SK-N-SH (cell line): ENCODE measurements around the gene EPHB4. TPM values are rescaled to one million over a fixed set of nuclear protein-coding genes. Genes with fewer than 3 reads are reported as not detected.

Source experiments
- CTCF ChIA-PET: fragments of 300-600, 350-600 bp; formaldehyde crosslinking; extraction: SDS; loops from one replicate; lab custom pipeline; 2021; lab: Yijun Ruan, JAX
- POLR2A ChIA-PET: fragments of 350-600 bp; sonication (Branson Sonifier 250); formaldehyde crosslinking; extraction: SDS; loops from one replicate; lab custom pipeline; 2020; ENCODE audit warnings: antibody characterized with exemption, inconsistent platforms; lab: Yijun Ruan, JAX
- DNase-seq: peaks from one replicate; pipeline ENCODE4 v3.0.0; 2012
- H2AFZ ChIP-seq: fragments of 200-600 bp; sonication (generic); 2 replicates; pipeline ENCODE4 v1.8.1; 2016; ENCODE audit warnings: antibody characterized with exemption, mild to moderate bottlenecking, low read depth
- H3F3A ChIP-seq: fragments of 200-600 bp; sonication (generic); replicated peaks from 2 replicates; pipeline ENCODE3; 2016; ENCODE audit warnings: antibody characterized with exemption, mild to moderate bottlenecking; ENCODE audit not compliant: insufficient read depth
- H3K27ac ChIP-seq, 2 experiments: fragments of 200-500 bp in 1 of 2; fragments of 200-600 bp in 1 of 2; sonication (Bioruptor generic) in 1 of 2; sonication (generic), shearing (Covaris generic) in 1 of 2; 2 replicates each; pipeline versions ENCODE4 v1.5.1 to v1.6.1; 2014 to 2016; ENCODE audit warnings: low read depth in 2 of 2, inconsistent platforms in 1 of 2, low read length in 1 of 2, mild to moderate bottlenecking in 1 of 2, mixed read lengths in 1 of 2
- H3K27me3 ChIP-seq: fragments of 200-600 bp; sonication (generic), shearing (Covaris generic); 2 replicates; pipeline ENCODE4 v1.6.1; 2016; ENCODE audit warnings: mixed run types; ENCODE audit not compliant: insufficient read depth
- H3K36me3 ChIP-seq, 2 experiments: fragments of 200-500 bp in 1 of 2; fragments of 200-600 bp in 1 of 2; sonication (Bioruptor generic) in 1 of 2; sonication (generic) in 1 of 2; replicated peaks in 1 of 2; 2 replicates each; pipeline versions ENCODE3 to v1.5.1; 2014 to 2016; ENCODE audit warnings: low read length in 1 of 2, mild to moderate bottlenecking in 1 of 2; ENCODE audit not compliant: insufficient read depth in 2 of 2, control insufficient read depth in 1 of 2
- H3K4me1 ChIP-seq, 2 experiments: fragments of 200-500 bp in 1 of 2; fragments of 200-600 bp in 1 of 2; sonication (Bioruptor generic) in 1 of 2; sonication (generic), shearing (Covaris generic) in 1 of 2; 2 replicates each; pipeline versions ENCODE4 v1.5.1 to v1.6.1; 2014 to 2016; ENCODE audit warnings: low read depth in 1 of 2, low read length in 1 of 2, mixed run types in 1 of 2; ENCODE audit not compliant: insufficient read depth in 2 of 2, control insufficient read depth in 1 of 2
- H3K4me2 ChIP-seq: fragments of 200-600 bp; sonication (generic), shearing (Covaris generic); 2 replicates; pipeline ENCODE4 v1.6.1; 2017; ENCODE audit warnings: mixed run types
- H3K4me3 ChIP-seq, 2 experiments: fragments of 200-500 bp in 1 of 2; fragments of 200-600 bp in 1 of 2; sonication (Bioruptor generic) in 1 of 2; sonication (generic), shearing (Covaris generic) in 1 of 2; 2 replicates each; pipeline versions ENCODE4 v1.5.1 to v1.8.1; 2014 to 2016; ENCODE audit warnings: low read depth in 2 of 2, inconsistent platforms in 1 of 2, low read length in 1 of 2, mild to moderate bottlenecking in 1 of 2, mixed read lengths in 1 of 2, moderate library complexity in 1 of 2
- H3K79me2 ChIP-seq: fragments of 200-600 bp; sonication (generic); 2 replicates; pipeline ENCODE4 v1.8.1; 2017; ENCODE audit warnings: mild to moderate bottlenecking; ENCODE audit not compliant: insufficient read depth
- H3K9ac ChIP-seq: fragments of 200-600 bp; sonication (generic); 2 replicates; pipeline ENCODE4 v1.6.1; 2017; ENCODE audit warnings: mixed run types
- H3K9me2 ChIP-seq: fragments of 200-600 bp; sonication (generic); 2 replicates; pipeline ENCODE4 v1.6.1; 2017; ENCODE audit warnings: mixed run types
- H3K9me3 ChIP-seq: fragments of 200-600 bp; sonication (generic); 2 replicates; pipeline ENCODE4 v1.6.1; 2017; ENCODE audit warnings: mixed run types, mild to moderate bottlenecking, moderate library complexity
- H4K20me1 ChIP-seq: fragments of 200-600 bp; sonication (generic); 2 replicates; pipeline ENCODE4 v1.6.1; 2017; ENCODE audit warnings: mild to moderate bottlenecking, mixed run types; ENCODE audit not compliant: insufficient read depth
- CHD2 ChIP-seq: fragments of 150-350 bp; IDR thresholded peaks from 2 replicates; pipeline ENCODE4 v1.6.1; 2018; ENCODE audit warnings: low read length; ENCODE audit not compliant: partially characterized antibody
- CTCF ChIP-seq: fragments of 200-600 bp; sonication (generic); IDR thresholded peaks from 2 replicates; pipeline ENCODE4 v1.6.1; 2017; ENCODE audit warnings: antibody characterized with exemption, mild to moderate bottlenecking, moderate library complexity
- EP300 ChIP-seq, 2 experiments: IDR thresholded peaks; 2 replicates each; pipeline versions ENCODE4 v1.4.0 to v1.6.1; 2012; ENCODE audit warnings: borderline replicate concordance in 1 of 2, low read depth in 1 of 2, low read length in 1 of 2
- EZH2phosphoT487 ChIP-seq: fragments of 200-600 bp; sonication (generic); IDR thresholded peaks from 2 replicates; pipeline ENCODE4 v1.6.1; 2017; ENCODE audit warnings: low read depth, mixed run types, mild to moderate bottlenecking, antibody characterized with exemption, moderate library complexity, borderline replicate concordance
- FOXJ3 ChIP-seq: sonication (generic); formaldehyde crosslinking; IDR thresholded peaks from 2 replicates; pipeline ENCODE4 v1.5.1; 2020; ENCODE audit warnings: mild to moderate bottlenecking, missing genetic modification reagents
- FOXM1 ChIP-seq: IDR thresholded peaks from 2 replicates; pipeline ENCODE4 v1.4.0; 2012; ENCODE audit warnings: low read depth, mild to moderate bottlenecking
- IRF3 ChIP-seq: fragments of 150-350 bp; IDR thresholded peaks from 2 replicates; pipeline ENCODE4 v1.6.1; 2016; ENCODE audit warnings: mild to moderate bottlenecking, low read depth, low read length
- JUND ChIP-seq: IDR thresholded peaks from 2 replicates; pipeline ENCODE4 v1.4.0; 2012
- MAX ChIP-seq: IDR thresholded peaks from 2 replicates; pipeline ENCODE4 v1.4.0; 2012; ENCODE audit warnings: low read depth
- NRF1 ChIP-seq: IDR thresholded peaks from 2 replicates; pipeline ENCODE4 v1.6.1; 2012; ENCODE audit warnings: low read depth, mild to moderate bottlenecking, low read length
- POLR2AphosphoS5 ChIP-seq: IDR thresholded peaks from 2 replicates; pipeline ENCODE4 v1.6.1; 2012; ENCODE audit warnings: low read depth, low read length
- RAD21 ChIP-seq: IDR thresholded peaks from 2 replicates; pipeline ENCODE4 v1.6.1; 2012; ENCODE audit warnings: mild to moderate bottlenecking, low read length
- RCOR1 ChIP-seq: fragments of 150-350 bp; IDR thresholded peaks from 2 replicates; pipeline ENCODE4 v1.6.1; 2017; ENCODE audit warnings: antibody characterized with exemption, low read length
- REST ChIP-seq: IDR thresholded peaks from 2 replicates; pipeline ENCODE4 v1.6.1; 2012; ENCODE audit warnings: mild to moderate bottlenecking, low read depth, low read length, moderate library complexity
- TAF1 ChIP-seq: IDR thresholded peaks from 2 replicates; pipeline ENCODE4 v1.6.1; 2012; ENCODE audit warnings: low read depth, mild to moderate bottlenecking, low read length, moderate library complexity, borderline replicate concordance
- TCF12 ChIP-seq: IDR thresholded peaks from 2 replicates; pipeline ENCODE4 v1.4.0; 2012
- USF1 ChIP-seq: IDR thresholded peaks from 2 replicates; pipeline ENCODE4 v1.4.0; 2012; ENCODE audit warnings: low read depth, borderline replicate concordance
- YY1 ChIP-seq: IDR thresholded peaks from 2 replicates; pipeline ENCODE4 v1.4.0; 2012; ENCODE audit warnings: low read depth, mild to moderate bottlenecking
- WGBS: methylation state at CpG from one replicate; pipeline ENCODE4 v1.1.6; 2017; ENCODE audit warnings: low lambda C conversion rate; 5-methylcytosine and 5-hydroxymethylcytosine counted together
- polyA plus RNA-seq, 3 experiments: library from polyadenylated mRNA; depleted of rRNA; stranded (reverse); fragments of >200 nt; gene quantifications; 2 replicates each; pipeline ENCODE4 v1.2.3, GENCODE V29; 2012

The EPHB4 gene
- polyA plus RNA-seq, 1 of the 3 experiments (the other 2 are of a cell fraction), result 64.4 TPM

GRCh38 chr7:100823534-100823933 is 3.8 kb downstream of the EPHB4 start:
- H3K4me1 ChIP-seq, result peaks cover 6 to 22% of the 10 kb centered on the region in 2 experiments; a peak in 2 of 4 replicates
- peaks cover 30% of the 10 kb centered on the region for H3K79me2 ChIP-seq
- peaks cover 23 to 28% of the 10 kb centered on the region in 2 experiments for H3K36me3 ChIP-seq
- peaks cover 22% of the 10 kb centered on the region for H4K20me1 ChIP-seq
- H3K9ac ChIP-seq, result no peak overlapping the region
- H3F3A ChIP-seq, result peaks cover 5% of the 10 kb centered on the region
- H3K4me3 ChIP-seq, result no peak overlapping the region
- no peak for DNase-seq
- no peaks in the 10 kb centered on the region for H3K9me3 ChIP-seq
- no peak overlapping the region for H3K4me2 ChIP-seq
- no peaks in the 10 kb centered on the region for H3K9me2 ChIP-seq
- TF ChIP-seq CTCF, result no peak
- no peak for TF ChIP-seq JUND
- TF ChIP-seq TCF12, result no peak
- no peak overlapping the region for H3K27ac ChIP-seq
- POLR2A ChIA-PET, result no interaction called here
- no peak overlapping the region for H2AFZ ChIP-seq
- CTCF ChIA-PET, result interaction anchor here (2.7 to 17.1 kb wide), 2 partner anchors 23 to 29 kb away, joined by 16 to 220 read pairs; partner anchors contain the start of gene SLC12A9
- 94% methylated on average over 24 of the region's 31 CpGs for WGBS
- no peaks in the 10 kb centered on the region for H3K27me3 ChIP-seq

GRCh38 chr7:100823140-100823525 is 4.2 kb downstream of the EPHB4 start:
- ChIA-PET POLR2A (no interaction called here), CTCF (interaction anchor here (1.4 to 17.1 kb wide), 3 partner anchors 22 to 53 kb away, joined by 4 to 220 read pairs (median 6); no protein-coding TSS in a partner anchor)

More at GRCh38 chr7:100823140-100823525, 4.2 kb downstream of the EPHB4 start:
- TF ChIP-seq CHD2 (no peak), IRF3 (no peak), RAD21 (no peak), EP300 (IDR thresholded peaks at IDR 0.05; ENCODE audit: borderline replicate concordance in 1 of 2, low read depth in 1 of 2, low read length in 1 of 2) (no peak), YY1 (no peak), REST (no peak), POLR2AphosphoS5 (no peak), EZH2phosphoT487 (no peak), TAF1 (no peak), USF1 (no peak), FOXM1 (no peak), MAX (no peak), NRF1 (no peak), RCOR1 (no peak), FOXJ3 (CRISPR knock-in tag) (no peak)
- Histone ChIP-seq H3K27me3 (no peaks in the 10 kb centered on the region), H3F3A (peaks cover 5% of the 10 kb centered on the region), H3K27ac (no peak overlapping the region), H3K4me3 (no peak overlapping the region), H3K9me2 (no peaks in the 10 kb centered on the region), H4K20me1 (peaks cover 22% of the 10 kb centered on the region), H3K9ac (no peak overlapping the region), H3K9me3 (no peaks in the 10 kb centered on the region), H2AFZ (no peak overlapping the region), H3K4me1 (peaks cover 6 to 22% of the 10 kb centered on the region in 2 experiments; a peak in 2 of 4 replicates), H3K79me2 (peaks cover 30% of the 10 kb centered on the region), H3K36me3 (peaks cover 23 to 32% of the 10 kb centered on the region in 2 experiments), H3K4me2 (no peak overlapping the region)
- WGBS, result 86% methylated on average over 7 of the region's 7 CpGs
- DNase-seq, result no peak
